PC-9 (cell line): ENCODE results near the gene EFCAB11. TPM values are rescaled to one million over a fixed set of nuclear protein-coding genes. Genes with fewer than 3 reads are reported as not detected.

Experiments used
- BruUV-seq: library from RNA; stranded (reverse); fragments of 400-500 nt; replicated peaks from 2 replicates; lab custom pipeline; 2021; lab: Mats Ljungman, UMichigan
- CTCF ChIA-PET: fragments of 300-600 bp; sonication (Branson Sonifier 250); formaldehyde crosslinking; loops from one replicate; lab custom pipeline; 2022; ENCODE audit warnings: antibody characterized with exemption; lab: Charles Lee
- POLR2A ChIA-PET: fragments of 300-600 bp; sonication (Branson Sonifier 250); formaldehyde crosslinking; loops from one replicate; lab custom pipeline; 2022; ENCODE audit warnings: antibody characterized with exemption; ENCODE audit not compliant: unreplicated experiment; lab: Charles Lee
- DNase-seq, 2 experiments: peaks; one replicate each; pipeline versions ENCODE4 v3.0.0 to v3.0.0-alpha.2; 2015 to 2022; ENCODE audit warnings: mixed read lengths in 1 of 2
- H2AFZ ChIP-seq: fragments of 200-600 bp; sonication (generic); 2 replicates; pipeline ENCODE4 v1.8.1; 2017; ENCODE audit warnings: antibody characterized with exemption
- H3F3A ChIP-seq: fragments of 200-600 bp; sonication (generic); 2 replicates; pipeline ENCODE4 v1.8.1; 2017; ENCODE audit warnings: antibody characterized with exemption, mild to moderate bottlenecking, low read depth; ENCODE audit not compliant: insufficient read depth
- H3K27ac ChIP-seq: fragments of 200-600 bp; sonication (generic); 2 replicates; pipeline ENCODE4 v1.6.1; 2016; ENCODE audit warnings: mixed run types
- H3K27me3 ChIP-seq: fragments of 200-600 bp; sonication (generic); 2 replicates; pipeline ENCODE4 v1.6.1; 2016; ENCODE audit warnings: low read depth, mixed run types; ENCODE audit not compliant: insufficient read depth
- H3K36me3 ChIP-seq: fragments of 200-600 bp; sonication (generic); 2 replicates; pipeline ENCODE4 v1.6.1; 2016; ENCODE audit warnings: low read depth, mixed run types
- H3K4me1 ChIP-seq: fragments of 200-600 bp; sonication (generic); replicated peaks from 2 replicates; pipeline ENCODE4 v1.6.1; 2016; ENCODE audit warnings: mixed run types; ENCODE audit not compliant: insufficient read depth
- H3K4me2 ChIP-seq: fragments of 200-600 bp; sonication (generic); 2 replicates; pipeline ENCODE4 v1.6.1; 2017; ENCODE audit warnings: mixed run types
- H3K4me3 ChIP-seq: fragments of 200-600 bp; sonication (generic); 2 replicates; pipeline ENCODE4 v1.6.1; 2016; ENCODE audit warnings: mixed run types
- H3K79me2 ChIP-seq: fragments of 200-600 bp; sonication (generic); 2 replicates; pipeline ENCODE4 v1.6.1; 2017; ENCODE audit warnings: low read depth, mixed run types
- H3K9me2 ChIP-seq: fragments of 200-600 bp; sonication (generic); 2 replicates; pipeline ENCODE4 v1.8.1; 2017; ENCODE audit warnings: mild to moderate bottlenecking; ENCODE audit not compliant: insufficient read depth
- H3K9me3 ChIP-seq: fragments of 200-600 bp; sonication (generic); 2 replicates; pipeline ENCODE4 v1.8.1; 2016; ENCODE audit warnings: low read depth; ENCODE audit not compliant: insufficient read depth
- H4K20me1 ChIP-seq: fragments of 200-600 bp; sonication (generic); 2 replicates; pipeline ENCODE4 v1.8.1; 2017; ENCODE audit not compliant: insufficient read depth
- CTCF ChIP-seq: fragments of 200-600 bp; sonication (generic); conservative IDR thresholded peaks from 2 replicates; pipeline ENCODE4 v1.6.1; 2017; ENCODE audit warnings: mixed run types, antibody characterized with exemption, mild to moderate bottlenecking, moderate library complexity
- EZH2 ChIP-seq: fragments of 200-600 bp; sonication (generic); IDR thresholded peaks from 2 replicates; pipeline ENCODE4 v1.8.0; 2017; ENCODE audit warnings: antibody characterized with exemption, low read depth
- intact Hi-C: fragments of 100-400 bp; cut with micrococcal nuclease; formaldehyde crosslinking; loops from one replicate; pipeline ENCODE4 v1.10.0; 2022; ENCODE audit not compliant: unreplicated experiment
- total RNA-seq: library from RNA; stranded (reverse); gene quantifications from 2 replicates; pipeline ENCODE4 v1.2.3, GENCODE V29; 2021

EFCAB11 gene
- total RNA-seq, 1 experiment from 2014 or later = 8.4 TPM

GRCh38 chr14:89909586-89909985, 44.9 kb downstream of the EFCAB11 start:
- H3K27me3 ChIP-seq = no peaks in the 10 kb centered on the region
- H3K9me3 ChIP-seq = no peaks in the 10 kb centered on the region
- no peaks in the 10 kb centered on the region for H4K20me1 ChIP-seq
- DNase-seq = no peak
- CTCF ChIA-PET = no interaction called here
- BruUV-seq = no TSS peak
- H3K36me3 ChIP-seq = no peaks in the 10 kb centered on the region
- H3K79me2 ChIP-seq = no peaks in the 10 kb centered on the region
- H2AFZ ChIP-seq = no peak overlapping the region
- H3F3A ChIP-seq = no peaks in the 10 kb centered on the region
- H3K9me2 ChIP-seq = no peaks in the 10 kb centered on the region
- POLR2A ChIA-PET = no interaction called here
- no peak overlapping the region for H3K4me3 ChIP-seq
- TF ChIP-seq EZH2 (no peak), CTCF (no peak)
- H3K27ac ChIP-seq = no peak overlapping the region
- intact Hi-C loops = no loop called here
- H3K4me1 ChIP-seq = 0 out of 2 replicates have a peak, but pooled peaks cover 4% of the 10 kb centered on the region
- H3K4me2 ChIP-seq = no peak overlapping the region

GRCh38 chr14:89908712-89909450, 45.6 kb downstream of the EFCAB11 start:
- H3K4me2 ChIP-seq = no peak overlapping the region
- H3K9me3 ChIP-seq = no peaks in the 10 kb centered on the region
- no peaks in the 10 kb centered on the region for H3K9me2 ChIP-seq

GRCh38 chr14:89907655-89908054, 46.9 kb downstream of the EFCAB11 start:
- Histone ChIP-seq H3K4me3 (no peak overlapping the region), H3K9me3 (no peaks in the 10 kb centered on the region), H3K27ac (no peak overlapping the region), H3K4me2 (no peak overlapping the region), H3K79me2 (no peaks in the 10 kb centered on the region), H3F3A (no peaks in the 10 kb centered on the region), H4K20me1 (no peaks in the 10 kb centered on the region), H3K36me3 (no peaks in the 10 kb centered on the region), H3K27me3 (no peaks in the 10 kb centered on the region), H3K4me1 (0 out of 2 replicates have a peak, but pooled peaks cover 4% of the 10 kb centered on the region), H2AFZ (no peak overlapping the region), H3K9me2 (no peaks in the 10 kb centered on the region)
- ChIA-PET POLR2A (no interaction called here), CTCF (no interaction called here)
- no peak for DNase-seq
- intact Hi-C loops = no loop called here
- no TSS peak for BruUV-seq
- TF ChIP-seq CTCF = no peak
- no peak for TF ChIP-seq EZH2

More at GRCh38 chr14:89908712-89909450, 45.6 kb downstream of the EFCAB11 start:
- TF ChIP-seq CTCF (no peak), EZH2 (no peak)
- Histone ChIP-seq H3K4me1 (0 out of 2 replicates have a peak, but pooled peaks cover 4% of the 10 kb centered on the region), H3K36me3 (no peaks in the 10 kb centered on the region), H4K20me1 (no peaks in the 10 kb centered on the region), H3K27me3 (no peaks in the 10 kb centered on the region), H3K79me2 (no peaks in the 10 kb centered on the region), H3K27ac (no peak overlapping the region), H3K4me3 (no peak overlapping the region), H3F3A (no peaks in the 10 kb centered on the region), H2AFZ (no peak overlapping the region)
- DNase-seq = no peak
- BruUV-seq = no TSS peak
- ChIA-PET POLR2A (no interaction called here), CTCF (no interaction called here)
- intact Hi-C loops = no loop called here
